CD4-positive, CD25-positive, alpha-beta regulatory T cell (primary cell): Measurements from ENCODE around the gene MCC. TPM values are rescaled to one million over a fixed set of nuclear protein-coding genes. Genes with fewer than 3 reads are reported as not detected.

Experiments used
- ATAC-seq, 2 donors: fragments of 150-1000 bp; cut with Tn5 transposase; one replicate each; pipeline ENCODE4 v1.10.0; 2021; ENCODE audit warnings: low read depth in 2 of 2, moderate number of reproducible peaks in 2 of 2, moderate library complexity in 1 of 2
- DNase-seq, 3 donors: peaks; one replicate each; pipeline versions ENCODE4 v3.0.0 to v3.0.0-alpha.2; 2012 to 2022; ENCODE audit warnings: mixed read lengths in 1 of 3
- H3K27ac ChIP-seq: one replicate; pipeline ENCODE4 v1.7.0; 2013; ENCODE audit warnings: mild to moderate bottlenecking, low read length; ENCODE audit not compliant: insufficient read depth, poor library complexity, severe bottlenecking
- H3K27me3 ChIP-seq: one replicate; pipeline ENCODE4 v1.7.0; 2013; ENCODE audit warnings: low read length; ENCODE audit not compliant: control insufficient read depth, insufficient read depth
- H3K36me3 ChIP-seq: one replicate; pipeline ENCODE4 v1.7.0; 2013; ENCODE audit warnings: mild to moderate bottlenecking, low read length, moderate library complexity; ENCODE audit not compliant: control insufficient read depth, insufficient read depth
- H3K4me1 ChIP-seq: 2 replicates; pipeline ENCODE4 v1.7.0; 2013; ENCODE audit warnings: mild to moderate bottlenecking, low read length; ENCODE audit not compliant: insufficient read depth, control insufficient read depth, poor library complexity, severe bottlenecking
- H3K4me3 ChIP-seq: one replicate; pipeline ENCODE4 v1.7.0; 2013; ENCODE audit warnings: low read depth, mild to moderate bottlenecking, low read length, moderate library complexity
- H3K9me3 ChIP-seq, 2 experiments: 1 replicate in 1 of 2; 2 replicates in 1 of 2; pipeline ENCODE4 v1.7.0; 2013; ENCODE audit warnings: low read length in 2 of 2, mild to moderate bottlenecking in 1 of 2, moderate library complexity in 1 of 2; ENCODE audit not compliant: control insufficient read depth in 2 of 2
- H3K27ac Mint-ChIP-seq, 3 donors: one replicate each; pipeline ENCODE4 v1.8.0; 2020 to 2022; ENCODE audit warnings: mild to moderate bottlenecking in 3 of 3, mixed read lengths in 3 of 3, moderate library complexity in 2 of 3
- H3K27me3 Mint-ChIP-seq: one replicate; pipeline ENCODE4 v1.8.0; 2022; ENCODE audit warnings: mild to moderate bottlenecking, mixed read lengths
- H3K36me3 Mint-ChIP-seq: one replicate; pipeline ENCODE4 v1.8.0; 2020; ENCODE audit warnings: mixed read lengths
- H3K4me1 Mint-ChIP-seq, 4 donors: one replicate each; pipeline ENCODE4 v1.8.0; 2020 to 2022; ENCODE audit warnings: mixed read lengths in 4 of 4, mild to moderate bottlenecking in 1 of 4
- H3K4me3 Mint-ChIP-seq, 4 donors: one replicate each; pipeline ENCODE4 v1.8.0; 2020 to 2022; ENCODE audit warnings: mild to moderate bottlenecking in 4 of 4, mixed read lengths in 4 of 4, moderate library complexity in 3 of 4
- H3K9me3 Mint-ChIP-seq, 7 donors: one replicate each; pipeline ENCODE4 v1.8.0; 2020 to 2022; ENCODE audit warnings: mixed read lengths in 7 of 7, mild to moderate bottlenecking in 3 of 7, moderate library complexity in 2 of 7
- polyA plus RNA-seq, 4 donors: library from polyadenylated mRNA; unstranded; fragments of 300-500 nt; fragmentation: Illumina TruSeq; gene quantifications; one replicate each; pipeline ENCODE4 v1.2.3, GENCODE V29; 2021
- total RNA-seq: library from RNA; stranded (reverse); gene quantifications from one replicate; pipeline ENCODE4 v1.2.3, GENCODE V29; 2022

Gene MCC
- total and polyA plus RNA-seq, 5 donors from 2014 or later = 0.47 to 11.1 (median 3.4) TPM

- H3K27ac ChIP-seq = no peak overlapping the region
- no peak for ATAC-seq
Measured at GRCh38 chr5:113064806-113065205, 423.4 kb downstream of the MCC start.

GRCh38 chr5:113063927-113064326 is 424.3 kb downstream of the MCC start:
- no peaks in the 10 kb centered on the region for H3K9me3 ChIP-seq
- no peak overlapping the region for H3K4me3 ChIP-seq
- Mint-ChIP-seq H3K4me1 (peaks cover 8 to 22% (median 15%) of the 10 kb centered on the region in 4 donors), H3K27ac (peak overlapping the region in 1 of 3 donors; percentile 61), H3K36me3 (peaks cover 25% of the 10 kb centered on the region), H3K4me3 (no peak overlapping the region), H3K9me3 (peaks cover 0 to 1% (median 0%) of the 10 kb centered on the region in 7 donors), H3K27me3 (no peaks in the 10 kb centered on the region)
- H3K4me1 ChIP-seq = peaks cover 19% of the 10 kb centered on the region
- H3K27ac ChIP-seq = no peak overlapping the region
- no peaks in the 10 kb centered on the region for H3K27me3 ChIP-seq
- ATAC-seq = no peak
- no peaks in the 10 kb centered on the region for H3K36me3 ChIP-seq
- no peak for DNase-seq

More at GRCh38 chr5:113064806-113065205, 423.4 kb downstream of the MCC start:
- Mint-ChIP-seq H3K4me3 (no peak overlapping the region), H3K27ac (no peak overlapping the region), H3K9me3 (peaks cover 0 to 1% (median 0%) of the 10 kb centered on the region in 7 donors), H3K4me1 (peaks cover 8 to 22% (median 15%) of the 10 kb centered on the region in 4 donors), H3K27me3 (no peaks in the 10 kb centered on the region), H3K36me3 (peaks cover 25% of the 10 kb centered on the region)
- H3K9me3 ChIP-seq = no peaks in the 10 kb centered on the region
- no peaks in the 10 kb centered on the region for H3K27me3 ChIP-seq
- H3K36me3 ChIP-seq = no peaks in the 10 kb centered on the region
- no peak for DNase-seq
- H3K4me1 ChIP-seq = peaks cover 19% of the 10 kb centered on the region
- no peak overlapping the region for H3K4me3 ChIP-seq

GRCh38 chr5:113062869-113063508 is 425.3 kb downstream of the MCC start:
- Histone ChIP-seq H3K4me3 (no peak overlapping the region), H3K27me3 (no peaks in the 10 kb centered on the region), H3K36me3 (no peaks in the 10 kb centered on the region), H3K4me1 (peaks cover 19% of the 10 kb centered on the region), H3K9me3 (no peaks in the 10 kb centered on the region), H3K27ac (no peak overlapping the region)
- no peak overlapping the region for H3K4me3 Mint-ChIP-seq
- H3K27ac Mint-ChIP-seq = peak overlapping the region; percentile 53 to 61 (median 60)
- peaks cover 8 to 22% (median 15%) of the 10 kb centered on the region in 4 donors for H3K4me1 Mint-ChIP-seq
- ATAC-seq (no peak), DNase-seq (no peak)
- no peaks in the 10 kb centered on the region for H3K27me3 Mint-ChIP-seq
- H3K9me3 Mint-ChIP-seq = peaks cover 0 to 1% (median 0%) of the 10 kb centered on the region in 7 donors
- peaks cover 25% of the 10 kb centered on the region for H3K36me3 Mint-ChIP-seq

- no peak overlapping the region for H3K4me3 ChIP-seq
- Mint-ChIP-seq H3K4me1 (peaks cover 8 to 24% (median 16%) of the 10 kb centered on the region in 4 donors), H3K9me3 (peaks cover 0 to 1% (median 0%) of the 10 kb centered on the region in 7 donors), H3K36me3 (peaks cover 25% of the 10 kb centered on the region), H3K27me3 (no peaks in the 10 kb centered on the region), H3K27ac (peak overlapping the region; percentile 45 to 67 (median 61)), H3K4me3 (no peak overlapping the region)
- DNase-seq (peak in 1 of 3 donors; percentile 32), ATAC-seq (peak in 1 of 2 donors; percentile 38)
- peaks cover 19% of the 10 kb centered on the region for H3K4me1 ChIP-seq
- no peak overlapping the region for H3K27ac ChIP-seq
- H3K36me3 ChIP-seq = no peaks in the 10 kb centered on the region
- H3K27me3 ChIP-seq = no peaks in the 10 kb centered on the region
- H3K9me3 ChIP-seq = no peaks in the 10 kb centered on the region
Measured at GRCh38 chr5:113061846-113062780, 426.1 kb downstream of the MCC start.

DNA sequence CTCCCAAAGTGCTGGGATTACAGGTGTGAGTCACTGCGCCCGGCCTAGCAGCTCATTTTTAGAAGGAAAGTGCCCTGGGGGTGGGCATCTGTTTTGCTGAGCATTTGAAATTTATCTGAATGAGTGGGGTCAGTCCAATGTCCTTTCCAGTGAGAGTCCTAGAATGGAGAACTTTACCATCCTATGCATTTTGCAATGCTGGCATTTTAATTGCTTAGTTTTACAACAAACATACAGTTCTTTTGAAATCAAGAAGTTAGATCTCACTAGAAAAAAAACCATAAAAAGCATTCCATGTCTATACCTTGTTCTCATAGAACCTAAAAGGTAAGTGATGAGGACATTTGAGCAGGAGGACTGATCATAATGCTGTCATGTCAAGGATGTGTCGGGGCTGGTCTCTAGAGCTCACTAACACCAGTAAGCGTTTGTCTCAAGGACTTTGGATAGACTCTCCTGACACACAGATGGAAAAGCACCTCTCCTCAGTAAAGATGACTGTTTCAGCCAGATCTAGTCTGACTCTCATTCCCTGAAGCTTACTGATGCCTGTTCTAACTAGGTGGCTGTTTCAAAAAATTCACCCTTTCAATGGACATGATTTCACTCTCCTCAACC is 427.7 kb downstream of the MCC start:
- H3K9me3 ChIP-seq = no peaks in the 10 kb centered on the region
- H3K4me1 ChIP-seq = peaks cover 19% of the 10 kb centered on the region
- no peak overlapping the region for H3K4me3 ChIP-seq
- no peak overlapping the region for H3K4me3 Mint-ChIP-seq
- no peaks in the 10 kb centered on the region for H3K27me3 Mint-ChIP-seq
- no peak overlapping the region for H3K27ac ChIP-seq
- no peaks in the 10 kb centered on the region for H3K36me3 ChIP-seq
- H3K27me3 ChIP-seq = no peaks in the 10 kb centered on the region
- H3K9me3 Mint-ChIP-seq = no peaks in the 10 kb centered on the region
- H3K36me3 Mint-ChIP-seq = peaks cover 25% of the 10 kb centered on the region
- no peak for DNase-seq
- no peak for ATAC-seq
- H3K4me1 Mint-ChIP-seq = peaks cover 13 to 24% (median 16%) of the 10 kb centered on the region in 4 donors
- peak overlapping the region in 1 of 3 donors; percentile 59 for H3K27ac Mint-ChIP-seq

DNA sequence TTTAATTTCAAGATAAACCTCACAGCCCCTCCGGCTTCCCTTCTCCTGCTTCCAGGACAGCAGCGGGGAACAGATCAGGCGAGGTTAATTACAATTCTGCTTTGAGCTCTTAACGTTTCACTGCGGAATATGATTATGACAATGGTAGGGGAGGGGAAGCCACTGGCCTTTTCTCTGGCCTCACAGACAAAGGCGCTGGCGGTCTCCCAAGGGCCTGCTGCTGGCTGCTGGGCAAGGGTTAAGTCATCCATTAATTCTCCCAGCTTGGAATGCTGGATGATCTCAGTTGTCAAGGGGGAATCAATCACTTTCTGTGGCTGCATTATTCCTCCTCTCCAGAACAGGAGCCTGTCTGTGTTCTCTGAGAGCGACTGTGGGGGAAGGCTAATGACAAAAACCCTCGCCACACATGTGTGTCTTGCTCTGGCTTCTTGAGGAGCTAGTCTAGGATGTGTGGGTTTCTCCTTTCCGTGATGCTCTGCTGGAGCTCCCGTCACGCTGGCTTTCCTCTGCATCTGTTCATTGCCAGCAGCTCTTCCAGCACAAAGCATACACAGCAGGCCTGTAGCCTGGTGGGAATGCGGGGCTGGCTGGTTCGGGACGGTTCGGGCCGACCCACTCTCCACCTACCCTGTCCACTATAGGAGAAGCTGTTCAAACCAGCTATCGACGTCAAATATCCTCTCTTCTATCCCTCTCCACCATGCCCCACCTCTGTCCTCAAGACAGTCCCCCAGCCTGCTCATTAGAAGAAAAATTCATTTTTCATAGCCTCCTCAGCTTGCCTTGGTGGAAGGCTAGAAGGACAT is 428.8 kb downstream of the MCC start:
- H3K4me1 ChIP-seq = peaks cover 19% of the 10 kb centered on the region
- Mint-ChIP-seq H3K4me1 (peaks cover 13 to 24% (median 16%) of the 10 kb centered on the region in 4 donors), H3K27ac (no peak overlapping the region), H3K36me3 (peaks cover 20% of the 10 kb centered on the region), H3K9me3 (no peaks in the 10 kb centered on the region), H3K4me3 (no peak overlapping the region), H3K27me3 (no peaks in the 10 kb centered on the region)
- ATAC-seq (no peak), DNase-seq (no peak)
- H3K27ac ChIP-seq = no peak overlapping the region
- H3K4me3 ChIP-seq = no peak overlapping the region
- no peaks in the 10 kb centered on the region for H3K27me3 ChIP-seq
- no peaks in the 10 kb centered on the region for H3K36me3 ChIP-seq
- H3K9me3 ChIP-seq = no peaks in the 10 kb centered on the region

DNA sequence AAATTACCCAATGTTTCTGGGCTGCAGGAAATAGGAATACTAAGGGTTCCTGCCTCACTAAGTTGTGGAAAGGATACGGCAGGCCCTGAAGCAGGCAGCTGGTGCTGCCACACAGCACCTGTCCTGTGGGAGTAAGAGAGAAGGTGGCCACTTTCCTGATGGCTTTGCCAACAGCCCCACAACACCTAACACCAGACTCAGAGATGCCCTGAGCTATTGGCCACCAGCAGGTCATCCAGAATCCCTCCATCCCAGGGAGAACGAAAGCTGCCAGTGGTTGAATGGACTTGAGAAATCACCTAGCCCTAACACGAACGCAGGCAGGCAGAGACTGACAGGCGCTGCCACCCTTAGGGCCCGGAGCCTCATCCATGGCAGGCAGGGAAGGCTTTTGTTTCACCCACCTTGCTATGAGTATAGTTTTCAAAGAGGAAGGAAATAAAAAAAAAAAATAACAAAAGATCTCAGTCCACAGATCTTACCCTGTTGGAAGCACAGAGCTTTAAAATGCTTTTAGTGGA is 429.5 kb downstream of the MCC start:
- peaks cover 19% of the 10 kb centered on the region for H3K4me1 ChIP-seq
- H3K4me3 Mint-ChIP-seq = no peak overlapping the region
- no peaks in the 10 kb centered on the region for H3K9me3 Mint-ChIP-seq
- no peak overlapping the region for H3K27ac Mint-ChIP-seq
- DNase-seq (no peak), ATAC-seq (no peak)
- H3K36me3 ChIP-seq = no peaks in the 10 kb centered on the region
- H3K27me3 ChIP-seq = no peaks in the 10 kb centered on the region
- H3K36me3 Mint-ChIP-seq = peaks cover 20% of the 10 kb centered on the region
- no peak overlapping the region for H3K27ac ChIP-seq
- peaks cover 13 to 24% (median 16%) of the 10 kb centered on the region in 4 donors for H3K4me1 Mint-ChIP-seq
- H3K9me3 ChIP-seq = no peaks in the 10 kb centered on the region
- no peak overlapping the region for H3K4me3 ChIP-seq
- no peaks in the 10 kb centered on the region for H3K27me3 Mint-ChIP-seq
